Measurements from ENCODE around the gene SYNRG. TPM values are rescaled to one million over a fixed set of nuclear protein-coding genes. Genes with fewer than 3 reads are reported as not detected.
A peak's percentile ranks its signal among the peaks of the same experiment; 100 is the strongest.

Gene SYNRG
- polyA plus RNA-seq, 1 experiment, result 24.9 TPM

DNA sequence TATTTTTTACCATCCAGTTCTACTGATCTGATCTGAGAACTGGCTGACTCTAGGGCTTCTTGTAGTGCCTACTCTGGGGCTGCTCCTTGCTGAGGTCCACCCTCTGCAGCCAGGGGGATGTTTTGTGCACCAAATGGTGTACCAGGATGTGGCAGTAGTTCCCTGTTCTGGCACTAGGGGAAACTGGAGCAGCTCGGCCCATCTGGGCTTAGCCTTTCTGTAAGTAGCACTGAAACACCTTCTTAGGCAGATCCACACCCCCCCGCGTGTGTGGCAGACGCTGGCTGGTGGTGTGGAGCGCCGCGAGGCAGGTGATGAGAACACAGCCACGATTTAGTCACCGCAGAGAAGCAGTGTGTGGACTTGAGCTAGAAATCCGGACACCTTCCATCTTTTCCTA lies 102.5 kb downstream of the SYNRG start:
- TF ChIP-seq, protein P1, sequence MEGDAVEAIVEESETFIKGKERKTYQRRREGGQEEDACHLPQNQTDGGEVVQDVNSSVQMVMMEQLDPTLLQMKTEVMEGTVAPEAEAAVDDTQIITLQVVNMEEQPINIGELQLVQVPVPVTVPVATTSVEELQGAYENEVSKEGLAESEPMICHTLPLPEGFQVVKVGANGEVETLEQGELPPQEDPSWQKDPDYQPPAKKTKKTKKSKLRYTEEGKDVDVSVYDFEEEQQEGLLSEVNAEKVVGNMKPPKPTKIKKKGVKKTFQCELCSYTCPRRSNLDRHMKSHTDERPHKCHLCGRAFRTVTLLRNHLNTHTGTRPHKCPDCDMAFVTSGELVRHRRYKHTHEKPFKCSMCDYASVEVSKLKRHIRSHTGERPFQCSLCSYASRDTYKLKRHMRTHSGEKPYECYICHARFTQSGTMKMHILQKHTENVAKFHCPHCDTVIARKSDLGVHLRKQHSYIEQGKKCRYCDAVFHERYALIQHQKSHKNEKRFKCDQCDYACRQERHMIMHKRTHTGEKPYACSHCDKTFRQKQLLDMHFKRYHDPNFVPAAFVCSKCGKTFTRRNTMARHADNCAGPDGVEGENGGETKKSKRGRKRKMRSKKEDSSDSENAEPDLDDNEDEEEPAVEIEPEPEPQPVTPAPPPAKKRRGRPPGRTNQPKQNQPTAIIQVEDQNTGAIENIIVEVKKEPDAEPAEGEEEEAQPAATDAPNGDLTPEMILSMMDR (IDR thresholded peaks at IDR 0.05; ENCODE audit: low read depth, low read length), result peak; percentile 66
- H3K9me3 ChIP-seq (ENCODE audit: control insufficient read depth, insufficient read depth, low read length), result peaks cover 3% of the 10 kb centered on the region; the same call in 1 of the 2 replicates
- H3K4me3 ChIP-seq (ENCODE audit: low read depth, low read length), result no peak overlapping the region
- POLR2A ChIA-PET, result interaction anchor here (0.6 kb wide), 1 partner anchor 44 kb away, joined by 5 read pairs; no protein-coding TSS in a partner anchor
- no peak overlapping the region for H3K27ac ChIP-seq (ENCODE audit: low read depth, low read length)
- H3K27me3 ChIP-seq (ENCODE audit: control insufficient read depth, insufficient read depth, low read length), result no peaks in the 10 kb centered on the region
- no peak for DNase-seq (ENCODE audit: low read depth, low spot score)
- CTCF ChIA-PET, result interaction anchor here (1.0 kb wide), 1 partner anchor 16 kb away, joined by 4 read pairs; no protein-coding TSS in a partner anchor

GRCh38 chr17:37505333-37505732 lies 103.9 kb downstream of the SYNRG start:
- no peak overlapping the region for H3K27ac ChIP-seq (ENCODE audit: low read depth, low read length)
- no peak for DNase-seq (ENCODE audit: low read depth, low spot score)
- no peak overlapping the region for H3K4me3 ChIP-seq (ENCODE audit: low read depth, low read length)
- TF ChIP-seq, protein P1 (IDR thresholded peaks at IDR 0.05; ENCODE audit: low read depth, low read length), result no peak
- no peaks in the 10 kb centered on the region for H3K27me3 ChIP-seq (ENCODE audit: control insufficient read depth, insufficient read depth, low read length)
- peaks cover 3% of the 10 kb centered on the region; the same call in 1 of the 2 replicates for H3K9me3 ChIP-seq (ENCODE audit: control insufficient read depth, insufficient read depth, low read length)
- POLR2A ChIA-PET, result no interaction called here
- CTCF ChIA-PET, result interaction anchor here (0.5 kb wide), 1 partner anchor 33 kb away, joined by 5 read pairs; no protein-coding TSS in a partner anchor

GRCh38 chr17:37503148-37503547 lies 106.1 kb downstream of the SYNRG start:
- Histone ChIP-seq H3K27me3 (ENCODE audit: control insufficient read depth, insufficient read depth, low read length) (no peaks in the 10 kb centered on the region), H3K27ac (ENCODE audit: low read depth, low read length) (no peak overlapping the region)
- POLR2A ChIA-PET, result no interaction called here

DNA sequence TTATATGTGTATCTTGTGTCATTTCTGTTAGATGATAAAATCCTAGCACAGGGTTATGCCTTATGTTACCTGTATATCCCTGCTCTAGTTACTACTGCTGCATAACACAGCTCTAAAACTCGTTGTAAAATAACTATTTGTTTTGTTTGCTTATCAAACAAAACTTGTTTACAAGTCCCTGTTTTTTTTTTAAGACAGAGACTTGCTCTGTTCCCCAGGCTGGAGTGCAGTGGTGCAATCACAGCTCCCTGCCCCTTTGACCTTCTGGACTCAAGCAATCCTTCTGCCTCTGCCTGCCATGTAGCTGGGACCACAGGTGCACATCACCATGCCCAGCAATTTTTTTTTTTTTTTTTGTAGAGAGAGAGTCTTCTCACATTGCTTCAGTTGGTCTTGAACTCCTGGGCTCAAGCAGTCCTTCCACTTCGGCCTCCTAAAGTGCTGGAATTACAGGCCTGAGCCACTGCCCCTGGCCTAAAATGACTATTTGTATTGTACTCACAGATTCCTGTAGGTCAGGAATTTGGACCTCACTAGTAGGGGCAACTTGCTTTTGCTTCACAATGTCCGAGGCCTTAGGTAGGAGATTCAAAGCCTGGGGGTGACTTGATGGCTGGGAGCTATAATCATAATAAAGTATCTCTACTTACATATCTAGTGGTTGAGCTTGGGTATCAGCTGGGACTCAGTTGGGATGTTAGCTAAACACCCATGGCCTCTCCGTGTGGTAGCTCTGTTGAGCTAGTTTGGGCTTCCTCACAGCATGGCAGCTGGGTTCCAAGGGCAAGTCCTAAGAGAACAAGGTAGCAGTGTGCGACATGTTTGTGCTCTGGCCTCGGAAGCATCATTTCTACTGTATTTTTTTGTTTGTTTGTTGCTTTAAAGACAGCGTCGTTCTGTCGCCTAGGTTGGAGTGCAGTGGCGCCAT lies 106.9 kb downstream of the SYNRG start:
- Histone ChIP-seq H3K4me3 (ENCODE audit: low read depth, low read length) (no peak overlapping the region), H3K9me3 (ENCODE audit: control insufficient read depth, insufficient read depth, low read length) (no peaks in the 10 kb centered on the region), H3K27me3 (ENCODE audit: control insufficient read depth, insufficient read depth, low read length) (no peaks in the 10 kb centered on the region), H3K27ac (ENCODE audit: low read depth, low read length) (peak overlapping the region; percentile 11)
- CTCF ChIA-PET, result interaction anchor here (1.1 kb wide), 1 partner anchor 11 kb away, joined by 4 read pairs; no protein-coding TSS in a partner anchor
- POLR2A ChIA-PET, result no interaction called here
- TF ChIP-seq, protein P1 (IDR thresholded peaks at IDR 0.05; ENCODE audit: low read depth, low read length), result no peak
- no peak for DNase-seq (ENCODE audit: low read depth, low spot score)

More at GRCh38 chr17:37503148-37503547, 106.1 kb downstream of the SYNRG start:
- Histone ChIP-seq H3K9me3 (ENCODE audit: control insufficient read depth, insufficient read depth, low read length) (no peaks in the 10 kb centered on the region), H3K4me3 (ENCODE audit: low read depth, low read length) (no peak overlapping the region)
- TF ChIP-seq, protein P1 (IDR thresholded peaks at IDR 0.05; ENCODE audit: low read depth, low read length), result no peak
- CTCF ChIA-PET, result no interaction called here
- DNase-seq (ENCODE audit: low read depth, low spot score), result no peak

DNA sequence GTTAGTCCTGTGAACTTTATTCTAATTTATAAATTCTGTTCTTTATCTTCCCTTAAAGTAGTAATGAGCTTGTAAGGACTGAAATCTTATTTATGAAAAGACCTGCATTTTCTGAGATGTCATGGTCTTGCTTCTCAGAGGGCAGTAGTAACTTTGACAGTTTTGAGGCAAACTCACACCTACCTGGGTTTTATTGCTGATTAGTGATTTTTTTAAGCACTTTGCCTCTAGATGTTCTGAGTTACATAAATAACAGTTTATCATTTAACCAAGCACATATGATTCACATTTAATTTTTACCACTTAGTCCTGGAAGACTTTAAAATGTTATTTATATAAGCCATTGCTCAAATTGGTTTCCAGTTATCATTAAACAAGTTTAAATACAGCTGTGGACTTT lies 108.8 kb downstream of the SYNRG start:
- DNase-seq (ENCODE audit: low read depth, low spot score), result no peak
- TF ChIP-seq, protein P1 (IDR thresholded peaks at IDR 0.05; ENCODE audit: low read depth, low read length), result no peak
- Histone ChIP-seq H3K9me3 (ENCODE audit: control insufficient read depth, insufficient read depth, low read length) (no peaks in the 10 kb centered on the region), H3K27me3 (ENCODE audit: control insufficient read depth, insufficient read depth, low read length) (no peaks in the 10 kb centered on the region), H3K4me3 (ENCODE audit: low read depth, low read length) (no peak overlapping the region), H3K27ac (ENCODE audit: low read depth, low read length) (no peak overlapping the region)
- CTCF ChIA-PET, result interaction anchor here (0.6 kb wide), 1 partner anchor 127 kb away, joined by 3 read pairs; no protein-coding TSS in a partner anchor
- POLR2A ChIA-PET, result no interaction called here
